B cell (primary cell): ENCODE measurements around the gene WARS2.

Experiments
- EZH2 ChIP-seq: IDR thresholded peaks from 2 replicates; pipeline ENCODE4 v1.6.1; 2012; ENCODE audit warnings: borderline replicate concordance, low read depth, mild to moderate bottlenecking, moderate library complexity, low read length; ENCODE audit not compliant: insufficient read depth, poor library complexity, severe bottlenecking
- TF ChIP-seq, protein P1 (sequence below): fragments of 200-600 bp; IDR thresholded peaks from one replicate; pipeline ENCODE4 v1.8.0; 2022; ENCODE audit warnings: antibody characterized with exemption, mild to moderate bottlenecking

DNA sequence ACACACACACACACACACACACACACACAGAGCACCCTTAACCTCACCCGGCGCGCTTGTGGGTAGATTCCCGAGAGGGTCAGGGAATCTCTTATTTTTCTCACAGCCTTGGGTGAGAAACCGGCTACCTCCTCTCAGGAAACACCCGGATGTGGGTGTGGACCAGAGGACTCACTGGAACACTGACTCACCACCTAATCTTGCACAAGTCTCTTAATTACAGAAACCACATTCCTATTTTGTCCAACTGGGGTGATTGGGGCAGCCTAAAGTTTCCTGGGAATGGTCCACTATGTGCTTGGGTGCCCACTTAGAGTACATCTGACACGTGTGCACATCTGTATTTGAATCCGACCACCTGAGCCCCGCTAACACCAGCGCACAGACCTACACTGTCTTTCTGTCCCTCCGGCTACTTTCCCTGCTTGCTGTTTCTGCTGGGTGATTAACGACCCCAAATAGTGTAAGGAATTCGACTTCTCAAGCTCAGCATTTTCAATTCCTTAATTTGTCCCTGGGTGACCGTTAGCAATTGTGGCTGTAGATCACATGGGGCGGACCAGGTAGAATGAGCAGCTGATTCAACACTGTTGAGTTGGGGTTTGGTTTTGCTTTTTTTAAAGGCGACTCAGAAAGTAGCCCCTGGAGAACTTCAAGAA, 138.3 kb downstream of the WARS2 start:
- TF ChIP-seq, protein P1, sequence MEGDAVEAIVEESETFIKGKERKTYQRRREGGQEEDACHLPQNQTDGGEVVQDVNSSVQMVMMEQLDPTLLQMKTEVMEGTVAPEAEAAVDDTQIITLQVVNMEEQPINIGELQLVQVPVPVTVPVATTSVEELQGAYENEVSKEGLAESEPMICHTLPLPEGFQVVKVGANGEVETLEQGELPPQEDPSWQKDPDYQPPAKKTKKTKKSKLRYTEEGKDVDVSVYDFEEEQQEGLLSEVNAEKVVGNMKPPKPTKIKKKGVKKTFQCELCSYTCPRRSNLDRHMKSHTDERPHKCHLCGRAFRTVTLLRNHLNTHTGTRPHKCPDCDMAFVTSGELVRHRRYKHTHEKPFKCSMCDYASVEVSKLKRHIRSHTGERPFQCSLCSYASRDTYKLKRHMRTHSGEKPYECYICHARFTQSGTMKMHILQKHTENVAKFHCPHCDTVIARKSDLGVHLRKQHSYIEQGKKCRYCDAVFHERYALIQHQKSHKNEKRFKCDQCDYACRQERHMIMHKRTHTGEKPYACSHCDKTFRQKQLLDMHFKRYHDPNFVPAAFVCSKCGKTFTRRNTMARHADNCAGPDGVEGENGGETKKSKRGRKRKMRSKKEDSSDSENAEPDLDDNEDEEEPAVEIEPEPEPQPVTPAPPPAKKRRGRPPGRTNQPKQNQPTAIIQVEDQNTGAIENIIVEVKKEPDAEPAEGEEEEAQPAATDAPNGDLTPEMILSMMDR: no peak
- no peak for TF ChIP-seq EZH2
